Naive B cell (primary cell): Measurements from ENCODE around the gene TDP2. TPM values are rescaled to one million over a fixed set of nuclear protein-coding genes. Genes with fewer than 3 reads are reported as not detected.

Experiments used
- ATAC-seq, 2 donors: fragments of 150-1000 bp; cut with Tn5 transposase; 2 replicates each; pipeline ENCODE4 v1.10.0; 2021; ENCODE audit warnings: low read depth in 2 of 2, mild to moderate bottlenecking in 2 of 2, moderate library complexity in 2 of 2
- DNase-seq: peaks from one replicate; pipeline ENCODE4 v3.0.0; 2022
- H3K27ac Mint-ChIP-seq, 6 donors: one replicate each; pipeline ENCODE4 v1.8.0; 2020 to 2022; ENCODE audit warnings: mild to moderate bottlenecking in 6 of 6, mixed read lengths in 6 of 6, moderate library complexity in 5 of 6, inconsistent platforms in 2 of 6
- H3K27me3 Mint-ChIP-seq, 3 donors: one replicate each; pipeline ENCODE4 v1.8.0; 2021 to 2022; ENCODE audit warnings: mixed read lengths in 3 of 3, mild to moderate bottlenecking in 1 of 3
- H3K36me3 Mint-ChIP-seq, 2 donors: one replicate each; pipeline ENCODE4 v1.8.0; 2020 to 2022; ENCODE audit warnings: mixed read lengths in 2 of 2, inconsistent platforms in 1 of 2, mild to moderate bottlenecking in 1 of 2
- H3K4me1 Mint-ChIP-seq, 3 donors: one replicate each; pipeline ENCODE4 v1.8.0; 2020 to 2022; ENCODE audit warnings: mixed read lengths in 3 of 3, inconsistent platforms in 1 of 3, mild to moderate bottlenecking in 1 of 3, moderate library complexity in 1 of 3
- H3K4me3 Mint-ChIP-seq, 8 donors: one replicate each; pipeline ENCODE4 v1.8.0; 2020 to 2022; ENCODE audit warnings: mild to moderate bottlenecking in 8 of 8, mixed read lengths in 8 of 8, moderate library complexity in 8 of 8, inconsistent platforms in 2 of 8
- H3K9me3 Mint-ChIP-seq, 7 donors: one replicate each; pipeline ENCODE4 v1.8.0; 2020 to 2022; ENCODE audit warnings: mixed read lengths in 7 of 7, mild to moderate bottlenecking in 5 of 7, inconsistent platforms in 2 of 7, moderate library complexity in 1 of 7
- polyA plus RNA-seq, 6 donors: library from polyadenylated mRNA; unstranded; fragments of 300-500 nt; fragmentation: Illumina TruSeq; gene quantifications; one replicate each; pipeline ENCODE4 v1.2.3, GENCODE V29; 2021; ENCODE audit warnings: low read depth in 6 of 6

TDP2 gene
- polyA plus RNA-seq, 6 donors from 2014 or later, result 14.9 to 48.7 (median 32.0) TPM

DNA sequence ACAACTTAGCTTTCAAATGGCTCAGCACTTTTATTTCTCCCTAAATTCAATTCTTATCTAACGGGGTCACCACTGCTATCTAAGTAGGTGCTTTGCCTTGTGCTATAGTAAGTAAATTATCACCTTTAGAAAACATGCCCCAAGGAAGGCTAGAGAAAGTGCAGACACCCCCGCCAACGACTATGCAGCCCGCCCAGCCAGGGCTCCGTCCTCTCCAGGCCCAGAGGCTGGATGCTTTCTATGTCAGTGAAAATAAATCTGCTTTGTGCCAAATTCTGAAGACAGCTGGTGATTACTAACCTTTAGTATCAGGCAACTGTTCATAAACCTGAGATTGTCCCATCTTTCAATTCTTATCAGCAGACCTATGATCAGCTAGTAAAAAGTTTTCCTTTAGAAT is 35.0 kb downstream of the TDP2 start:
- peaks cover 10 to 20% (median 19%) of the 10 kb centered on the region in 3 donors for H3K27me3 Mint-ChIP-seq

DNA sequence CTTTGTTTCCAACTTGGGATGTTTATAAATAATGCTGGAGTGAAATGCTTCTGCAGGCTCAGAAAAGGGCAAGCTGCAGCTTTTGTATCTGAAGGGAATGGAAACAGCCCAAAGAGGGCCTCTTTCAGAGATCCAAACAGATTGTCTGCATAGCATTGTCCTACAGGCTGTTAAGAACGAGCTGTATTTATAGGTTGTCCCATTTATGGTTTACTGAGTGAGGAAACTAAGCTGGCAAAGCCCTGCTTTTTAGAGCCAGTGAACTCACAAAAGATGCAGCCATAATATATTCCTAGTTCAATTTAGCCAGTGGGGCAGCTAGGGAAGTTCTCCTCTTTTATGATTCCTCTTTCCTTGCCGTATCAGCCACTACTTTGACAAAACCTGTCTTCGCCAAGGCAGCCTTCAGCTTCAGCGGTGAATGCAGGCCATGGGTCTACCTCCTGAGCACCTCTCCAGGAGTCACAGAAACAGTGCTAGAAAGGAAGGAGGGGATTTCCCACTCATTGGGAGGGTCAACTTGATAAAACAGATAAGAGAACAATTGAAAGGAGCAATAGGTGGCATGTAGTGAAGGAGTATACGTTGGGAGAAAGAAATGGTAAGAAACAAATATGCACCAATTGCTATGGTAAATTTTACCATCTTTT is 35.7 kb downstream of the TDP2 start:
- DNase-seq (no peak), ATAC-seq (no peak)
- no peak overlapping the region for H3K27ac Mint-ChIP-seq
- no peaks in the 10 kb centered on the region for H3K4me1 Mint-ChIP-seq
- H3K4me3 Mint-ChIP-seq, result no peak overlapping the region
- H3K9me3 Mint-ChIP-seq, result peaks cover 0 to 5% (median 0%) of the 10 kb centered on the region in 7 donors
- peaks cover 10 to 19% (median 15%) of the 10 kb centered on the region in 3 donors for H3K27me3 Mint-ChIP-seq
- no peaks in the 10 kb centered on the region for H3K36me3 Mint-ChIP-seq

More for the DNA sequence above, 35.0 kb downstream of the TDP2 start:
- no peak for ATAC-seq
- H3K4me3 Mint-ChIP-seq, result no peak overlapping the region
- H3K4me1 Mint-ChIP-seq, result no peaks in the 10 kb centered on the region
- H3K27ac Mint-ChIP-seq, result no peak overlapping the region
- no peaks in the 10 kb centered on the region for H3K36me3 Mint-ChIP-seq
- no peak for DNase-seq
- peaks cover 0 to 7% (median 0%) of the 10 kb centered on the region in 7 donors for H3K9me3 Mint-ChIP-seq

DNA sequence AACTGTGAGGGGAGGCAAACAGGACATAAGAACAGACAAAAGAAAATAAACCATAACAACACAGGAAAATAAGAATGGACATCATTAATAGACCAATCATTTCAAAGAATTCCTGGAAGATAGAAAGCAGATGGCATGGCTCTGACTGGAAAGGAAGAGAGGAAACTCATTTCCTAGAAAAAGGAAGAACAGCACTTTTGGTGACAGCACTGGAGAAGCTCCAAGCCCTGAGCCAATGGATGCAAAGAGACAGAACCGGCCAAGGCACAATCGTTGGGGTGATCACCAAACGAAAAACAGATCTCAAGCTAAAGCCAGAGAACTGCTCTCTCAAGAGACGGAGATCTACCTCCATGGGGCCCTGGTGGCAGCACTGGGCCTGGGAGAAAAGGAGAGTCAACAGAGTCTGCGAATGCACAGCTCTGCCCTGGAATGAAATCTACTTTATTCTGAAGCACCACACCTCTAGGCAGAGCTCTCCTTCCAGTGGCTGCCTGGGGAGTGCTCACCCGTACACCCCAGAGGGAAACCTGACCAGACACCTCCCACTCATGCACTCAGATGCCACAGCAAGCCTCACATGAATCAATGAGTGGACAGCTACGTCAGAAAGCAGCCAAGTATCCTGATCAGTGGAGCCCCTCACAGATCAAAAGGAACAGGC is 44.9 kb downstream of the TDP2 start:
- DNase-seq (no peak), ATAC-seq (no peak)
- H3K27ac Mint-ChIP-seq, result peak overlapping the region in 1 of 6 donors; percentile 12
- no peaks in the 10 kb centered on the region for H3K36me3 Mint-ChIP-seq
- no peak overlapping the region for H3K4me3 Mint-ChIP-seq
- peaks cover 0 to 7% (median 6%) of the 10 kb centered on the region in 3 donors for H3K27me3 Mint-ChIP-seq
- no peaks in the 10 kb centered on the region for H3K4me1 Mint-ChIP-seq
- H3K9me3 Mint-ChIP-seq, result no peaks in the 10 kb centered on the region

DNA sequence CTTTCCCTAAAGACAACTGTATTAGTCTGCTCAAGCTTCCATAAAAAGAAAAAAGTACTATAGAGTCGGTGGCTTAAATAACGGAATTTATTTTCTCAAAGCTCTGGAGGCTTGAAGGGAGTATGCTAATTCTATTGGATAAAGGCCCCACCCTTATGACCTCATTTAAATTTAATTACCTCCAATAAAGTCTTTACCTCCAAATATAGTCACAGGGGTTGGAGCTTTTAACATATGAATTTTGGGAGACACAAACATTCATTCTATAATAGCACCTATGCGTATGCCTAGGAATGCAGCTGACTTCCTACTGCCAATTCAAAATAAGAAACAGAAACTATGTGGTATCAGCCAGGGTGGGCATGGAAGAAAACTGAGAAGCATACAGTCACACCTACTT is 46.1 kb downstream of the TDP2 start:
- Mint-ChIP-seq H3K4me1 (no peaks in the 10 kb centered on the region), H3K9me3 (no peaks in the 10 kb centered on the region), H3K27me3 (peaks cover 0 to 6% (median 0%) of the 10 kb centered on the region in 3 donors), H3K27ac (no peak overlapping the region), H3K4me3 (no peak overlapping the region), H3K36me3 (no peaks in the 10 kb centered on the region)
- DNase-seq (no peak), ATAC-seq (no peak)

DNA sequence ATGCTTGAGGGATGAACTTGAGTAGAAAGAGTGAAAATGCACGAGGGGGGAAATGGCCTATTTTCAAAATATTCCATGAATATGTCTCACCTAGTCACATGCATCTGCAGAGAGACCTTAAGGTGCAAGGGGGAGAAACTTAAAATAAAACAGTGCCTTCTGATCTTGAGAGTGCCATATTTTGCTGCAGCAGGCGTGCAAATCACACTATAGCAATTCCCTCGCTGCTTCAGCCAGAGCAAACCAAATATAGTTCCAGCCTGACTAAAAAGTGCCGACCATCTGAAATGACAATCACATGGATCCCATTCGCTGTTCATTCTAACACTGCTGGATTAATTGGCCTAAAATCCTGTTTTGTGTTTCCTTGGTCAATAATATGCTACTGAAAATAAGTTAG is 47.0 kb downstream of the TDP2 start:
- no peaks in the 10 kb centered on the region for H3K4me1 Mint-ChIP-seq
- ATAC-seq (no peak), DNase-seq (no peak)
- H3K27me3 Mint-ChIP-seq, result peaks cover 0 to 5% (median 0%) of the 10 kb centered on the region in 3 donors
- H3K9me3 Mint-ChIP-seq, result no peaks in the 10 kb centered on the region
- no peak overlapping the region for H3K4me3 Mint-ChIP-seq
- H3K27ac Mint-ChIP-seq, result no peak overlapping the region
- no peaks in the 10 kb centered on the region for H3K36me3 Mint-ChIP-seq

- no peak overlapping the region for H3K27ac Mint-ChIP-seq
- no peaks in the 10 kb centered on the region for H3K9me3 Mint-ChIP-seq
- no peak for ATAC-seq
- peaks cover 6 to 9% (median 8%) of the 10 kb centered on the region in 3 donors for H3K27me3 Mint-ChIP-seq
- no peaks in the 10 kb centered on the region for H3K36me3 Mint-ChIP-seq
- no peak for DNase-seq
- no peaks in the 10 kb centered on the region for H3K4me1 Mint-ChIP-seq
- H3K4me3 Mint-ChIP-seq, result no peak overlapping the region
These were observed 52.1 kb downstream of the TDP2 start for GRCh38 chr6:24614648-24615047.

DNA sequence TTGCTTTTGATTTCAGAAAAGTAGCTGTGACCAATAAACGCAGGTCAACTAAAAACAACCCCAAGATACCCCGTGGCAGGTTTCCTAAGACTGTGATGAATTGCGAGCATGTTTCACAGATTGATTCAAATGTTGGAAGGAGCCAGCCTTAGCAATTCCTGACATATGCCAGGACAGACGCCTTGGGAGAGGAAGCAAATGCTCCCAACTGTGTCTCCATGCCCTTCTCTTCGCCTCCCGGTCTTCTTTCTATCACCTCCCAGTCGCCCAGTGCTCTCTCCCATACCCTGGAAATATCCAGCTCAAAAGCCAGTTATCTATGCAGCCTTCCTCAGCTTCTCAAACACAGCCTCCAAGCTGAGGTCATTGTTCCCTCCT is 52.7 kb downstream of the TDP2 start:
- no peak overlapping the region for H3K27ac Mint-ChIP-seq
- H3K4me1 Mint-ChIP-seq, result no peaks in the 10 kb centered on the region
- no peaks in the 10 kb centered on the region for H3K9me3 Mint-ChIP-seq
- H3K36me3 Mint-ChIP-seq, result no peaks in the 10 kb centered on the region
- H3K27me3 Mint-ChIP-seq, result peaks cover 6 to 9% (median 8%) of the 10 kb centered on the region in 3 donors
- ATAC-seq (no peak), DNase-seq (no peak)
- no peak overlapping the region for H3K4me3 Mint-ChIP-seq

DNA sequence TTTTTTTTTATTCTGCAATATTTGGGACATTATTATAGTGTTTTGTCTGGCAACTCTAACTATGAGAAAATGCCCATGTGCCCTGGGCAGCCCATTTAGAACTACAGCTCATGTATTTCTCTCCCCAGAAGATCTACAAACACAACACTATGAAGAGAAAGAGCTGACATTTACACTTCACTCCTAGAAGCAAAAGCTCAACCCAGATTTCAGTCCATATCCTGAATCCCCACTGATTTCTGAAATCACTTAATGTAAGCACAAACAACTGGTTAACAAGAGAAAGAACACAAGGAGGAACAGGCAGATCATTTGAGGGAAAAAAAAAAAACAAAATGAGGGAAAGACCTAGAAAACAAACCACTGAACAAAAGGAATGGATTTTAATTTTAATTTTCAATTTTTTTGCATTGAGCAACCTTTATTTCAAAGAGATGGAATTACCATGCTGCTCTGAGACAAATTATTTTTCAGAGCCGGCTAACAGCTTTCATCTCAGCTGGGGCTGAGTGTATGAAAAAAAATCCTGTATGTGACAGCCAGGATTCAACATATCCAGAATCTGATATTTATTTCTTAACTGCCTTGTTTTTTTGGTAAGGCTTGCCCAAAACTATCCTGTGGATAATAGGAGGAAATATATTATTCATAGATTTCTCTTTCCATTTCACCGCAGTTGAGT is 53.2 kb downstream of the TDP2 start:
- Mint-ChIP-seq H3K27me3 (peaks cover 6 to 9% (median 8%) of the 10 kb centered on the region in 3 donors), H3K4me3 (no peak overlapping the region), H3K9me3 (no peaks in the 10 kb centered on the region), H3K27ac (no peak overlapping the region), H3K36me3 (no peaks in the 10 kb centered on the region), H3K4me1 (no peaks in the 10 kb centered on the region)
- DNase-seq (no peak), ATAC-seq (no peak)

GRCh38 chr6:24610672-24611071 is 56.0 kb downstream of the TDP2 start:
- H3K4me3 Mint-ChIP-seq, result no peak overlapping the region
- peak overlapping the region in 1 of 6 donors; percentile 15 for H3K27ac Mint-ChIP-seq
- H3K27me3 Mint-ChIP-seq, result peaks cover 6 to 8% (median 7%) of the 10 kb centered on the region in 3 donors
- H3K36me3 Mint-ChIP-seq, result no peaks in the 10 kb centered on the region
- H3K9me3 Mint-ChIP-seq, result no peaks in the 10 kb centered on the region
- DNase-seq, result no peak
- no peaks in the 10 kb centered on the region for H3K4me1 Mint-ChIP-seq
- ATAC-seq, result no peak

DNA sequence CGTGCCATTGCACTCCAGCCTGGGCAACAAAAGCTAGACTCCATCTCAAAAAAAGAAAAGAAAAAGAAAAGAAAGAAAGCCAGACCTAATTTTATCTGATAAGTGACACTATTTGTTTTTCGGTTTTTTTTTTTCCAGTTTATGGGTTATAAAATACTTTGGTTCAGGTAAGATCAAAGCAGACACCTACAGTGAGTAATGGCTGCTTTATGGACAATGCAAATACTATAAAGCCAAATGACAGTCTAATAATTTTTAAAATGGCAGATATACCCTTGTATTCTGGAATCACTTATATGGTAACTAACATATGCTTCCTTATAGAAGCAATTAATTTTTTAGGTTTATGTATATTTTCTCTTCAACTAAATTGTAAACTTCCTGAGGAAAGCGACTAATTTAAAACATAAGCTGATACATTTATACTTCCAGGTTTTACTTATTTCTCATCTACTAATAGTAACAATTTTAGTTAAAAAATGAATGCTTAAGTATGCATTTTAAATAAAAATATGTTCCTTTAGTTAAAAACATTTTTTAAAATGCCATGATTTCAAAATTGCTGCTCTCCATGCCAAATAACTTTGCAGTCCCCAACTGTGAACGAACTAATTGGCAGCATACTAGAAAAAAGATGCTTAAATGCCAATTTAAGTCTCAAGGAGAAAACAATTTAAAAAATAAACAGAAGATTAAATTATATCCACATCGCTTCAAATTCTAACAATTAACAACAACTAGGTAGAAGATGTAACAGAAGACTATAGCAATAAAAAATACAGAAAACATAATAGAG is 59.2 kb downstream of the TDP2 start:
- Mint-ChIP-seq H3K27me3 (peaks cover 0 to 5% (median 0%) of the 10 kb centered on the region in 3 donors), H3K4me1 (no peaks in the 10 kb centered on the region), H3K36me3 (no peaks in the 10 kb centered on the region), H3K4me3 (no peak overlapping the region), H3K9me3 (no peaks in the 10 kb centered on the region), H3K27ac (no peak overlapping the region)
- DNase-seq (no peak), ATAC-seq (no peak)

DNA sequence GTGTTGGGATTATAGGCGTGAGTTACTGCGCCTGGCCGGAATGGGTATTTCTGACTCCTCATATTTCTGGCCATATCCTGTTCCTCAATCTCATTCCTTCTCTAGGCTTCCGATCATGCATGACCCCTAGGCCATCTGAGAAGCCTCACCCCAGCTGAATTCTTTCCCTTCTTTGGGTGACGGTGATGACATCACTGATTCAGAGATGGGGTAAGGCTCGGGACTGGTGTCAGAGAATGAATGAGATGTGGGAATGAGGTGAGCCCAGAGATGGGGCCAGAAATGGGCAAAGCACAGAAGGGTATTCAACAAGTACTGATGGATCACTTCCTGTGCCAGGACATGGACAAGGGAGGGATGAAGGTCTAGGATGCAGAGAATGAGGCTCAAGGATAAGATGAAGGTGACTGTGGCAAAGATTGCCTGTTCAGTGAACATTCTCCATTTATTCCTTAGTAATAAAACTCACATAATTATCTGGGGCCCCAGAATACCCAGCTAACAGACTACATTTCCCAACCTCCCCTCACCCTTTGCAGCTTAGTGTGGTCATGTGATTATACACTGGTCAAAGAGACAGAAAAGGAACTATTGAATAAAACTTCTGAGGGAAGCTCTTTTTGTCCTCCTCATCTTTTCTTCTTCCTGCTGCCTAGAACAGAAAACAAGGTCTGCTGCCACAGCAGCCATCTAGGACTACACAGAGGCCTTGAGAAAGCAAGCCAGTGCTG is 60.3 kb downstream of the TDP2 start:
- Mint-ChIP-seq H3K4me3 (no peak overlapping the region), H3K9me3 (no peaks in the 10 kb centered on the region), H3K4me1 (no peaks in the 10 kb centered on the region), H3K27ac (peak overlapping the region in 1 of 6 donors; percentile 27), H3K36me3 (no peaks in the 10 kb centered on the region), H3K27me3 (peaks cover 0 to 5% (median 0%) of the 10 kb centered on the region in 3 donors)
- no peak for ATAC-seq
- DNase-seq, result no peak

GRCh38 chr6:24603241-24603640 is 63.5 kb downstream of the TDP2 start:
- Mint-ChIP-seq H3K27me3 (peaks cover 0 to 9% (median 0%) of the 10 kb centered on the region in 3 donors), H3K4me1 (no peaks in the 10 kb centered on the region), H3K9me3 (no peaks in the 10 kb centered on the region), H3K36me3 (no peaks in the 10 kb centered on the region), H3K27ac (no peak overlapping the region), H3K4me3 (no peak overlapping the region)
- ATAC-seq, result no peak
- DNase-seq, result no peak

DNA sequence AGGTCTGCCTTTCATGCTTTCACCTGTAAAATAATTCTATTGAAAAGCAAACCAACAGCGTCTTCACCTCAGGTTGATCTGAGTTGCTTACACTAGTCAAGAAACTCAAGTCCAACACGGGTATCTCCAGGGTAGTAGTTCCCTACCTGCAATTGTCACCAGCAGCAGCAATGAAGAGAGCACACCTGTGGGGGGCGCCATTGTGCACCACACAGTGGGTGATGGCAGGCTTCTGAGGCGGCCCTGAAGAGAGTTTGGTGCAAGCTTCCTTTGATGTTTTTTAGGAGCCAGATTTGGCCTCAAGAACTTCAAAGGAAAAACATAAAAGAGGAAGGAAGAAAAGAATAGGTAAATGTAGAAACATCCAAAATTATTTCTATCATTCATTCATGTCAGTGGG is 65.8 kb downstream of the TDP2 start:
- Mint-ChIP-seq H3K9me3 (no peaks in the 10 kb centered on the region), H3K36me3 (no peaks in the 10 kb centered on the region)

More for the DNA sequence above, 65.8 kb downstream of the TDP2 start:
- no peak overlapping the region for H3K4me3 Mint-ChIP-seq
- no peak overlapping the region for H3K27ac Mint-ChIP-seq
- no peaks in the 10 kb centered on the region for H3K4me1 Mint-ChIP-seq
- H3K27me3 Mint-ChIP-seq, result peaks cover 0 to 24% (median 5%) of the 10 kb centered on the region in 3 donors
- DNase-seq (no peak), ATAC-seq (no peak)
